Measurements from ENCODE around the gene CNTN4. TPM values are rescaled to one million over a fixed set of nuclear protein-coding genes. Genes with fewer than 3 reads are reported as not detected.

Gene CNTN4
- total RNA-seq, 1 experiment from 2014 or later, result 1.6 TPM

DNA sequence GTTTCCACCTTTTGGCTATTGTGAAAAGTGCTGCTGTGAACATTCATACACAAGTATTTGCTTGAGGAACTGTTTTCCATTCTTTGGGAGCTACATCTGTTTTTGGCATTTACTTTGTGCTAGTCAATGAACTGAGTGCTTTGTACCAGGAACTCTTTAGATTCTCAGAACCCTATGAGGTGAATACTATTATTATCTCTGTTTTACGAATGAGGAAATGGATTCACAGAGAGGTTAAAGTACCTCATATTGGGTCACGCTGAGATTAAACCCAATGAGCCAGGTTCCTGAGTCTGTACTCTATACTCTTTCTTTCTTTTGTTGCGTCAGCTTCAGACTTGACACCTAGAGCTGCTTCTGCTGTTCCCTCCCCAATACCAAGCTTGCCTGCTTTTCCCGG, 358.1 kb downstream of the CNTN4 start:
- no peaks in the 10 kb centered on the region for H3K9me3 Mint-ChIP-seq
- H2AK5ac ChIP-seq (ENCODE audit: insufficient read length, low read length), result no peak overlapping the region
- H3K23ac ChIP-seq (ENCODE audit: insufficient read length, low read depth, low read length), result no peak overlapping the region
- no peaks in the 10 kb centered on the region for H3K79me2 ChIP-seq (ENCODE audit: insufficient read depth, low read length)
- no peak for DNase-seq
- H4K91ac ChIP-seq (ENCODE audit: insufficient read length, low read depth, low read length), result no peak overlapping the region
- H3K9ac ChIP-seq (ENCODE audit: extremely low read depth, insufficient read length, low read length), result no peak overlapping the region
- WGBS (ENCODE audit: extremely low coverage, insufficient read length, low lambda C conversion rate), result no CpG with 5 or more reads among the region's 4 CpGs
- no peak overlapping the region for H2BK15ac ChIP-seq (ENCODE audit: low read depth, low read length)
- H3K27ac Mint-ChIP-seq, result no peak overlapping the region
- no peak overlapping the region for H4K8ac ChIP-seq (replicated peaks; ENCODE audit: insufficient read length, low read depth, low read length)
- H2AFZ ChIP-seq (ENCODE audit: low read length), result no peak overlapping the region
- H3K4me1 ChIP-seq (ENCODE audit: insufficient read depth, low read length), result no peaks in the 10 kb centered on the region
- TF ChIP-seq, protein P1, sequence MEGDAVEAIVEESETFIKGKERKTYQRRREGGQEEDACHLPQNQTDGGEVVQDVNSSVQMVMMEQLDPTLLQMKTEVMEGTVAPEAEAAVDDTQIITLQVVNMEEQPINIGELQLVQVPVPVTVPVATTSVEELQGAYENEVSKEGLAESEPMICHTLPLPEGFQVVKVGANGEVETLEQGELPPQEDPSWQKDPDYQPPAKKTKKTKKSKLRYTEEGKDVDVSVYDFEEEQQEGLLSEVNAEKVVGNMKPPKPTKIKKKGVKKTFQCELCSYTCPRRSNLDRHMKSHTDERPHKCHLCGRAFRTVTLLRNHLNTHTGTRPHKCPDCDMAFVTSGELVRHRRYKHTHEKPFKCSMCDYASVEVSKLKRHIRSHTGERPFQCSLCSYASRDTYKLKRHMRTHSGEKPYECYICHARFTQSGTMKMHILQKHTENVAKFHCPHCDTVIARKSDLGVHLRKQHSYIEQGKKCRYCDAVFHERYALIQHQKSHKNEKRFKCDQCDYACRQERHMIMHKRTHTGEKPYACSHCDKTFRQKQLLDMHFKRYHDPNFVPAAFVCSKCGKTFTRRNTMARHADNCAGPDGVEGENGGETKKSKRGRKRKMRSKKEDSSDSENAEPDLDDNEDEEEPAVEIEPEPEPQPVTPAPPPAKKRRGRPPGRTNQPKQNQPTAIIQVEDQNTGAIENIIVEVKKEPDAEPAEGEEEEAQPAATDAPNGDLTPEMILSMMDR (conservative IDR thresholded peaks at IDR 0.05), result no peak
- H3K56ac ChIP-seq (ENCODE audit: insufficient read length, low read depth, low read length), result no peak overlapping the region
- H2BK120ac ChIP-seq (ENCODE audit: low read depth, low read length, poor library complexity, severe bottlenecking), result no peak overlapping the region
- H3K79me1 ChIP-seq (ENCODE audit: insufficient read depth, low read depth, low read length, poor library complexity, severe bottlenecking), result no peaks in the 10 kb centered on the region
- H2BK5ac ChIP-seq (ENCODE audit: insufficient read length, low read length), result no peak overlapping the region
- no peaks in the 10 kb centered on the region for H4K20me1 ChIP-seq (ENCODE audit: control insufficient read depth, insufficient read depth, insufficient read length)
- H4K5ac ChIP-seq (ENCODE audit: insufficient read length, low read depth, low read length), result no peak overlapping the region
- H3K27me3 ChIP-seq (ENCODE audit: insufficient read depth, low read length), result no peaks in the 10 kb centered on the region; the same call in 1 of the 2 replicates
- H2BK12ac ChIP-seq (ENCODE audit: insufficient read length, low read depth, low read length), result no peak overlapping the region
- no peak overlapping the region for H3K4me2 ChIP-seq (ENCODE audit: insufficient read depth, insufficient read length, low read length)
- no peak overlapping the region for H3K4ac ChIP-seq (ENCODE audit: low read depth, low read length)
- H3K9me3 ChIP-seq (ENCODE audit: control insufficient read depth, low read depth, low read length), result no peaks in the 10 kb centered on the region
- no peak overlapping the region for H3K27ac ChIP-seq (ENCODE audit: insufficient read length, low read depth, low read length)
- no peak overlapping the region for H3K18ac ChIP-seq (ENCODE audit: insufficient read length, low read depth, low read length)
- H3K23me2 ChIP-seq (ENCODE audit: insufficient read length, low read depth, low read length, poor library complexity, severe bottlenecking), result no peaks in the 10 kb centered on the region
- no peaks in the 10 kb centered on the region for H3K36me3 Mint-ChIP-seq (ENCODE audit: insufficient read depth in 1 of 3, low read depth in 3 of 3)
- no peak overlapping the region for H3K14ac ChIP-seq (ENCODE audit: insufficient read depth, low read length)
- no peak overlapping the region for H2BK20ac ChIP-seq (ENCODE audit: low read depth, low read length, poor library complexity, severe bottlenecking)
- no peaks in the 10 kb centered on the region for H3K27me3 Mint-ChIP-seq (ENCODE audit: low read depth)
- H3T11ph ChIP-seq (ENCODE audit: low read length), result no peak overlapping the region
- H3K4me1 Mint-ChIP-seq, result peaks cover 4 to 6% of the 10 kb centered on the region in 2 experiments; a peak in 1 of 4 replicates
- no peak overlapping the region for H3K4me3 Mint-ChIP-seq

All from H9 (cell line).